ENCODE data around the gene PIBF1. TPM values are rescaled to one million over a fixed set of nuclear protein-coding genes. Genes with fewer than 3 reads are reported as not detected.
"Not testable (repeated sequence)": the region's sequence is repeated elsewhere in the genome, so short reads cannot be mapped to it uniquely, and the experiment has no call there.

The PIBF1 gene
- total RNA-seq, 4 donors from 2014 or later, result 21.0 to 159 (median 36.4) TPM

- Histone ChIP-seq H3K4me3 (peak overlapping the region in 1 of 4 donors; percentile 1), H3K27ac (peak overlapping the region in 2 of 4 donors; percentile 59 to 73), H3K4me1 (no peaks in the 10 kb centered on the region), H3K36me3 (no peaks in the 10 kb centered on the region), H3K27me3 (no peaks in the 10 kb centered on the region), H3K9me3 (no peaks in the 10 kb centered on the region)
- TF ChIP-seq CTCF (IDR thresholded peaks at IDR 0.05) (peak in 2 of 6 experiments; percentile 13 to 39), POLR2A (IDR thresholded peaks at IDR 0.05) (no peak)
- DNase-seq, result no peak
Observed at GRCh38 chr13:73040484-73040883, 258.6 kb downstream of the PIBF1 start.

- DNase-seq, result peak in 2 of 3 donors; percentile 54 to 64
- Histone ChIP-seq H3K36me3 (no peaks in the 10 kb centered on the region), H3K9me3 (no peaks in the 10 kb centered on the region), H3K27me3 (no peaks in the 10 kb centered on the region), H3K4me3 (peak overlapping the region in 2 of 4 donors; percentile 1 to 36), H3K27ac (peak overlapping the region in 3 of 4 donors; percentile 36 to 73 (median 59)), H3K4me1 (no peaks in the 10 kb centered on the region)
- TF ChIP-seq POLR2A (IDR thresholded peaks at IDR 0.05) (no peak), CTCF (IDR thresholded peaks at IDR 0.05) (no peak)
Observed at GRCh38 chr13:73040968-73041596, 259.1 kb downstream of the PIBF1 start.

GRCh38 chr13:73045031-73045430, 263.1 kb downstream of the PIBF1 start:
- Histone ChIP-seq H3K9me3 (no peaks in the 10 kb centered on the region), H3K27me3 (no peaks in the 10 kb centered on the region), H3K4me1 (no peaks in the 10 kb centered on the region), H3K36me3 (no peaks in the 10 kb centered on the region), H3K27ac (peak overlapping the region in 2 of 4 donors; percentile 57 to 68), H3K4me3 (peak overlapping the region in 2 of 4 donors; percentile 15 to 19)
- TF ChIP-seq CTCF (IDR thresholded peaks at IDR 0.05) (peak in 2 of 6 experiments; percentile 35 to 41), POLR2A (IDR thresholded peaks at IDR 0.05) (no peak)
- DNase-seq, result no peak

- H3K9me3 ChIP-seq, H3K4me1 ChIP-seq, H3K27ac ChIP-seq, H3K27me3 ChIP-seq, H3K36me3 ChIP-seq, DNase-seq, H3K4me3 ChIP-seq: not testable (repeated sequence)
Observed at GRCh38 chr13:73048615-73049014, 266.7 kb downstream of the PIBF1 start.

- Histone ChIP-seq H3K27ac (peak overlapping the region in 1 of 4 donors; percentile 38), H3K4me1 (peaks cover 0 to 2% (median 0%) of the 10 kb centered on the region in 4 donors), H3K9me3 (no peaks in the 10 kb centered on the region), H3K4me3 (no peak overlapping the region), H3K36me3 (no peaks in the 10 kb centered on the region), H3K27me3 (no peaks in the 10 kb centered on the region)
- no peak for DNase-seq
- TF ChIP-seq POLR2A (IDR thresholded peaks at IDR 0.05) (no peak), CTCF (IDR thresholded peaks at IDR 0.05) (no peak)
Observed at GRCh38 chr13:73054712-73055111, 272.8 kb downstream of the PIBF1 start.

GRCh38 chr13:73055813-73056564, 274.1 kb downstream of the PIBF1 start:
- Histone ChIP-seq H3K9me3 (no peaks in the 10 kb centered on the region), H3K27ac (peak overlapping the region in 2 of 4 donors; percentile 40 to 83), H3K36me3 (no peaks in the 10 kb centered on the region), H3K27me3 (no peaks in the 10 kb centered on the region), H3K4me1 (peaks cover 0 to 9% (median 0%) of the 10 kb centered on the region in 4 donors), H3K4me3 (peak overlapping the region in 2 of 4 donors; percentile 72 to 86)
- no peak for DNase-seq
- TF ChIP-seq CTCF (IDR thresholded peaks at IDR 0.05) (no peak), POLR2A (IDR thresholded peaks at IDR 0.05) (no peak)
